Spleen (tissue), 7 donors: Measurements from ENCODE around the gene TKT.

ENCODE experiments used
- CTCF ChIP-seq, 11 experiments: fragments of 200-600 bp in 7 of 11; fragments of 450-650 bp in 4 of 11; sonication (generic) in 4 of 11; IDR thresholded peaks in 8 of 11; conservative IDR thresholded peaks in 3 of 11; 1 replicate in 7 of 11; 2 replicates in 4 of 11; pipeline versions ENCODE4 v1.4.0 to v1.8.0; 2016 to 2021; ENCODE audit warnings: antibody characterized with exemption in 11 of 11, inconsistent platforms in 4 of 11, mild to moderate bottlenecking in 1 of 11
- POLR2A ChIP-seq, 3 donors: fragments of 450-650 bp; IDR thresholded peaks; one replicate each; pipeline ENCODE4 v1.5.1; 2017; ENCODE audit warnings: antibody characterized with exemption in 3 of 3, mild to moderate bottlenecking in 1 of 3
- POLR2AphosphoS5 ChIP-seq, 3 donors: sonication (generic); formaldehyde crosslinking; IDR thresholded peaks; one replicate each; pipeline ENCODE4 v1.5.1; 2017; ENCODE audit warnings: antibody characterized with exemption in 3 of 3
- donor health status: DM: no; HTN: no; CAD: no; lungs with moderate emphysema.
- donor health status: DM: no; HTN: no; CAD: no.
- donor health status: DM: no; HTN: no; CAD: no.

GRCh38 chr3:53230041-53230621 lies 25.7 kb downstream of the TKT start:
- TF ChIP-seq CTCF (IDR thresholded peaks at IDR 0.05 in 8 of 11, conservative IDR thresholded peaks at IDR 0.05 in 3 of 11) (no peak), POLR2AphosphoS5 (IDR thresholded peaks at IDR 0.05) (peak in 1 of 3 donors; percentile 45), POLR2A (IDR thresholded peaks at IDR 0.05) (no peak)
